Lung microvascular endothelial cell (primary cell): ENCODE data around the gene PTPRZ1. TPM values are rescaled to one million over a fixed set of nuclear protein-coding genes. Genes with fewer than 3 reads are reported as not detected.

Source experiments
- DNase-seq, 2 donors: peaks; one replicate each; pipeline versions ENCODE4 v3.0.0 to v3.0.0-alpha.2; 2010; ENCODE audit warnings: low read depth in 2 of 2
- total RNA-seq: library from RNA; depleted of rRNA; stranded (reverse); fragments of >200 nt; gene quantifications from 2 replicates; pipeline ENCODE4 v1.2.1, GENCODE V29; 2014

The PTPRZ1 gene
- total RNA-seq, 1 donor from 2014 or later: not detected

- no peak for DNase-seq
Measured at GRCh38 chr7:122040147-122040546, 167.2 kb downstream of the PTPRZ1 start.

- no peak for DNase-seq
Measured at GRCh38 chr7:122046402-122046801, 173.4 kb downstream of the PTPRZ1 start.

GRCh38 chr7:122054393-122054792 lies 181.4 kb downstream of the PTPRZ1 start:
- no peak for DNase-seq

GRCh38 chr7:122055073-122055472 lies 182.1 kb downstream of the PTPRZ1 start:
- peak; percentile 7 to 31 for DNase-seq

GRCh38 chr7:122056977-122057376 lies 184.0 kb downstream of the PTPRZ1 start:
- peak; percentile 39 to 72 for DNase-seq

GRCh38 chr7:122059542-122059941 lies 186.6 kb downstream of the PTPRZ1 start:
- DNase-seq: no peak

GRCh38 chr7:122063146-122063545 lies 190.2 kb downstream of the PTPRZ1 start:
- no peak for DNase-seq

GRCh38 chr7:122064971-122065370 lies 192.0 kb downstream of the PTPRZ1 start:
- no peak for DNase-seq

GRCh38 chr7:122067077-122067476 lies 194.1 kb downstream of the PTPRZ1 start:
- no peak for DNase-seq

GRCh38 chr7:122068046-122068445 lies 195.1 kb downstream of the PTPRZ1 start:
- no peak for DNase-seq

GRCh38 chr7:122068999-122069398 lies 196.0 kb downstream of the PTPRZ1 start:
- no peak for DNase-seq

- no peak for DNase-seq
Measured at GRCh38 chr7:122070062-122070461, 197.1 kb downstream of the PTPRZ1 start.

GRCh38 chr7:122070834-122071233 lies 197.9 kb downstream of the PTPRZ1 start:
- DNase-seq: no peak

GRCh38 chr7:122072272-122072671 lies 199.3 kb downstream of the PTPRZ1 start:
- DNase-seq: no peak

- DNase-seq: no peak
Measured at GRCh38 chr7:122072924-122073599, 200.1 kb downstream of the PTPRZ1 start.

GRCh38 chr7:122073635-122074034 lies 200.7 kb downstream of the PTPRZ1 start:
- DNase-seq: no peak

GRCh38 chr7:122082160-122082559 lies 209.2 kb downstream of the PTPRZ1 start:
- DNase-seq: no peak

GRCh38 chr7:122082670-122083069 lies 209.7 kb downstream of the PTPRZ1 start:
- DNase-seq: no peak

GRCh38 chr7:122092964-122093797 lies 220.2 kb downstream of the PTPRZ1 start:
- peak; percentile 83 to 87 for DNase-seq

- DNase-seq: no peak
Measured at GRCh38 chr7:122094549-122094948, 221.6 kb downstream of the PTPRZ1 start.

GRCh38 chr7:122095642-122096041 lies 222.7 kb downstream of the PTPRZ1 start:
- no peak for DNase-seq

GRCh38 chr7:122100021-122100420 lies 227.1 kb downstream of the PTPRZ1 start:
- peak; percentile 44 to 64 for DNase-seq

- no peak for DNase-seq
Measured at GRCh38 chr7:122103064-122103463, 230.1 kb downstream of the PTPRZ1 start.
